ENCODE measurements around the gene BEST2.

DNA sequence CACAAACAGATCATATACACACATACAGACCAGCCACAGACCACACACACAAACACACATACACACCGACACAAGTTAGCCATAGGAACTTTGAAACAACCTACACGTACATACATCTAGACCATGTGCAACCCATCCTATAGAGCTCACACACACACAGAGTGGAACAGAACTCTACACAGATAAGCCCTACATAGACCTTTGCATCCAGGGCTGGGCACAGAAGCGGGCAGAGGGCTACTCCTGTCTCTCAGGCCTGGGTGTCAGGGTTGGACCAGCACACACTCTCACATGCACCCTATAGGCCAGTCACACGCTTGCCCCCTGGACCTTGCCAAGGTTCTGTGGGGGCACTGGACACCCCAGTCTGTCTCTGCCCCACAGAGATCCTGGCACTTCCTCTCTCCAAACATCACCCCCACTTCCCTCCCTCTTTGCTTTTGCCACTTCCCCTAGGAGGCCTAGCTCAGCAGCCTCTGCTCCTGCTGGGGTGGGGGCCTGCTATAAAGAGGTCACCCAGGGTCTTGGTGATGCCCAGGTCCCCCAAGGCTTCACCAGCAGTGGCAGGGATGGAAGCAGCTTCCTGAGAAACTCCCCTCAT, 33.9 kb downstream of the BEST2 start:
- TF ChIP-seq, protein P1, sequence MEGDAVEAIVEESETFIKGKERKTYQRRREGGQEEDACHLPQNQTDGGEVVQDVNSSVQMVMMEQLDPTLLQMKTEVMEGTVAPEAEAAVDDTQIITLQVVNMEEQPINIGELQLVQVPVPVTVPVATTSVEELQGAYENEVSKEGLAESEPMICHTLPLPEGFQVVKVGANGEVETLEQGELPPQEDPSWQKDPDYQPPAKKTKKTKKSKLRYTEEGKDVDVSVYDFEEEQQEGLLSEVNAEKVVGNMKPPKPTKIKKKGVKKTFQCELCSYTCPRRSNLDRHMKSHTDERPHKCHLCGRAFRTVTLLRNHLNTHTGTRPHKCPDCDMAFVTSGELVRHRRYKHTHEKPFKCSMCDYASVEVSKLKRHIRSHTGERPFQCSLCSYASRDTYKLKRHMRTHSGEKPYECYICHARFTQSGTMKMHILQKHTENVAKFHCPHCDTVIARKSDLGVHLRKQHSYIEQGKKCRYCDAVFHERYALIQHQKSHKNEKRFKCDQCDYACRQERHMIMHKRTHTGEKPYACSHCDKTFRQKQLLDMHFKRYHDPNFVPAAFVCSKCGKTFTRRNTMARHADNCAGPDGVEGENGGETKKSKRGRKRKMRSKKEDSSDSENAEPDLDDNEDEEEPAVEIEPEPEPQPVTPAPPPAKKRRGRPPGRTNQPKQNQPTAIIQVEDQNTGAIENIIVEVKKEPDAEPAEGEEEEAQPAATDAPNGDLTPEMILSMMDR (conservative IDR thresholded peaks at IDR 0.05 in 1 of 2, IDR thresholded peaks at IDR 0.05 in 1 of 2; ENCODE audit: low read depth in 1 of 2, low read length in 2 of 2): no peak
- no peak for TF ChIP-seq EZH2 (IDR thresholded peaks at IDR 0.05; ENCODE audit: low read length, missing control alignments)

Data from fibroblast of lung (primary cell).